ENCODE data around the gene BCO1. TPM values are rescaled to one million over a fixed set of nuclear protein-coding genes. Genes with fewer than 3 reads are reported as not detected.

BCO1 gene
- total RNA-seq, 2 experiments from 2014 or later, result not detected

DNA sequence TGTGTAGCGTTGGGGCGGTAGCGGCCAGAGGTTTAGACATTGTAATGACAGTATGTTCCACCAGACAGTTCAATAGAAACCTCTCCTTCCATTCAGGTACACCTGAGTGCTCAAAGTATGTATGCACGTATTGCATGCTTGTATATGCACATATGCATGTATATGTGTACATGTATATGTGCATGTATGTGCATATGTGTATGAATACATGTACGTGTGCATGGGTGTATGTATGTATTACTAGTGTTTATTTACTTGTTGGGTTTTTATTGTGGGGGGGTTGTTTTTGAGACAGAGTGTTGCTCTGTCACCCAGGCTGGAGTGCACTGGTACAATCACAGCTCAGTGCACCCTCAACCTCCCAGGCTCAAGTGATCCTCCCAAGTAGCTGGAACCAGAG lies 30.0 kb downstream of the BCO1 start:
- CTCF ChIA-PET, result no interaction called here
- H3K36me3 Mint-ChIP-seq (ENCODE audit: low read depth), result no peaks in the 10 kb centered on the region
- H3K4me1 Mint-ChIP-seq, result peaks cover 8% of the 10 kb centered on the region
- H3K4me3 Mint-ChIP-seq, result no peak overlapping the region
- POLR2A ChIA-PET, result no interaction called here
- H3K9me3 Mint-ChIP-seq, result peaks cover 2% of the 10 kb centered on the region
- H3K27me3 Mint-ChIP-seq, result peaks cover 3% of the 10 kb centered on the region
- H3K27ac Mint-ChIP-seq, result no peak overlapping the region
- DNase-seq, result no peak

DNA sequence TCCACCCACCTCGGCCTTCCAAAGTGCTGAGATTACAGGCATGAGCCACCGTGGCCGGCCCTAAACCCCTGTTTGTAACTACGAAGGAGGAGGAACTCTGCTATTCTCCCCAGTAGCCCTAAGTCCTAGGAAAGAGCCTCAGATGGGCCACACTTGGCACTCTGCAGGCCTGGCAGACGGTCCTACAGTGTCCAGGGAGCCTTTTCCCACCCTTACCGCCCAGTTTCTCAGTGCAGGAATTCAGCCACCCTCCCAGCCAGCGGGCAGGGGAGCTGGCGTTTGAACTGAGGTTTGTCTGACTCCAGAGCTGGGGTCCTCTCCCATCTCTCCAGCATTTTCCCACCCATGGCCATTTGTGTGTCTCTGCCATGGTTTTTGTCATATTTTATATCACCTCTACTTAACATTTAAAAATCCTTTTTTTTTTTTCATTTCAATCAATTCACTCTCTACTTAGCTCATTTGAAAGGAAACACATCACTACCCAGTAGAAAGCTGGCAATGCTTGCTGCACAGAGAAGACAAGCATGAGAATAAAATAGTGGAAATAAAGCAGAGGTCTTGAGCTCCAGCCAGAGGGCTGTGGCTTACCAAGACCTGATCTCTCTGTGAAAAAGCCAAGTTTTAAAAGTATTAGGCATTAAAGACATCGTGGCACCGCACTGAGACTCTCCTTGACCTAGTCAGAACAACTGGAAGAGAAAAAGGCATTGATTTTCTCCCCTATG lies 34.9 kb downstream of the BCO1 start:
- ChIA-PET CTCF (interaction anchor here (0.8 kb wide), 1 partner anchor 12 kb away, joined by 3 read pairs; no protein-coding TSS in a partner anchor), POLR2A (no interaction called here)
- peaks cover 3% of the 10 kb centered on the region for H3K27me3 Mint-ChIP-seq
- no peak overlapping the region for H3K4me3 Mint-ChIP-seq
- H3K9me3 Mint-ChIP-seq, result no peaks in the 10 kb centered on the region
- no peak for DNase-seq
- H3K27ac Mint-ChIP-seq, result no peak overlapping the region
- H3K36me3 Mint-ChIP-seq (ENCODE audit: low read depth), result no peaks in the 10 kb centered on the region
- H3K4me1 Mint-ChIP-seq, result no peaks in the 10 kb centered on the region

DNA sequence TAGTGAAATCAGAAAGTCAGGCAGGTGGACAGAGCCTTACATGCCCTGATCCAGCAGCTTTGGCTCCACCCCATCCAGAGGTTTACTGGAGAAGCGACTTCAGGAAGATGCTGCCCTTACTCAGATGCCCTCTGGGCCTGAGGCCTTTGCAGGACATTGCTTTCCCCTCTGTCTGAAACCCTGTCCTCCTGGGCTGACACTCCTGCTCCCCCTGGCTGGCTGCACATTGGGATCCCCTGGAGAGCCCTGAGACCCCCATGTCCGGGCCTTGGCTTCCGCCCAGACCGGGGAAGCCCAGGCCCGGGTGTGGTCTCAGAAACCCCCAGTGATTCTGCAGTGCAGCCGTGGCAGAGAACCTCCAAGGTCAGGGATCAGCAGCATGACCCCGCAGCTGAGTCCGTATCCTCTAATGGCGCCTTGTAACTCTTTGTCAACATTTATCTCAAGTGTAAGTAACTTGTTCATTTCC lies 36.6 kb downstream of the BCO1 start:
- ChIA-PET CTCF (no interaction called here), POLR2A (no interaction called here)
- no peak overlapping the region for H3K27ac Mint-ChIP-seq
- no peaks in the 10 kb centered on the region for H3K9me3 Mint-ChIP-seq
- H3K4me3 Mint-ChIP-seq, result no peak overlapping the region
- H3K36me3 Mint-ChIP-seq (ENCODE audit: low read depth), result no peaks in the 10 kb centered on the region
- DNase-seq, result no peak
- H3K27me3 Mint-ChIP-seq, result peaks cover 3% of the 10 kb centered on the region
- no peaks in the 10 kb centered on the region for H3K4me1 Mint-ChIP-seq

DNA sequence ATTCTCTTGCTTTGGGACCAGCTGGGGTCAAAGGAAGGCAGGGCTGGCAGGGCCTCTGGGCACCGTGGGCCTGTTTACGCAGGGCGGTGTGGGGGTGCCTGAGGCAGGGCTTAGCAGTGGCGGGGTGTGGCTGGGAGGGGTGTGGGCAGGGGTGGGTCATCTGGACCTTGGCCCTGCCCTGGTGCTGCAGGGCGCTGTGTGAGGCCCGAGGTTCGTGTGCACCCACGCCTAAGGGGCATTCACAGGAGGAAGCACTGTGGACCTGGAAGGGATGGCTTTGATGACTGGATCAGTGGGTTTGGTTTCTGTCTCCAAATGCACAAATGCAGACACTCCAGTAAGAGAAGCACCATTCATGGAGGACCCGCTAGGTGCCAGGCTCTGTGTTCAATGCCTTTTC lies 37.3 kb downstream of the BCO1 start:
- ChIA-PET CTCF (no interaction called here), POLR2A (no interaction called here)
- Mint-ChIP-seq H3K4me3 (no peak overlapping the region), H3K27ac (no peak overlapping the region), H3K9me3 (no peaks in the 10 kb centered on the region), H3K27me3 (peaks cover 3% of the 10 kb centered on the region), H3K4me1 (no peaks in the 10 kb centered on the region), H3K36me3 (ENCODE audit: low read depth) (no peaks in the 10 kb centered on the region)
- DNase-seq, result no peak

DNA sequence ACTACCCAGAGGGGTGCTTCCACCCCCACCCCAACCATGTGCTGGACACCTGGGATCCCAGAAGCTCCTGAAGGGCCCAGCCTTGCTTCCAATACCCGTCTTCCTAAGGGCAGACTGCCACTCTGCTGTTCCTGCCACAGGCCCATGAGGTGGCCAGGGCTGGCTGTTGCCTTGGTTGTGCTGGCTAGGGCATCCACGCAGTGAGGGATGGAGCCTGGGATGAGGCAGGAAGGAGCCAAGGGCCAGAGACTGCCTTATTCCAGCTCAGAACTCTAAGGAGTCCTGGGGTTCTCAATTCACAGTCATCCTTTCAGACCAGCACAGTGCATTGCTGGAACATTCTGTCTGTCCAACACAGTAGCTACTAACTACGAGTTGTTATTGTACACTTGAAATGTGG lies 37.8 kb downstream of the BCO1 start:
- ChIA-PET CTCF (interaction anchor here (0.7 kb wide), 1 partner anchor 59 kb away, joined by 3 read pairs; no protein-coding TSS in a partner anchor), POLR2A (no interaction called here)
- Mint-ChIP-seq H3K27me3 (peaks cover 2% of the 10 kb centered on the region), H3K4me1 (no peaks in the 10 kb centered on the region), H3K27ac (no peak overlapping the region), H3K36me3 (ENCODE audit: low read depth) (no peaks in the 10 kb centered on the region), H3K9me3 (no peaks in the 10 kb centered on the region), H3K4me3 (no peak overlapping the region)
- DNase-seq, result no peak

DNA sequence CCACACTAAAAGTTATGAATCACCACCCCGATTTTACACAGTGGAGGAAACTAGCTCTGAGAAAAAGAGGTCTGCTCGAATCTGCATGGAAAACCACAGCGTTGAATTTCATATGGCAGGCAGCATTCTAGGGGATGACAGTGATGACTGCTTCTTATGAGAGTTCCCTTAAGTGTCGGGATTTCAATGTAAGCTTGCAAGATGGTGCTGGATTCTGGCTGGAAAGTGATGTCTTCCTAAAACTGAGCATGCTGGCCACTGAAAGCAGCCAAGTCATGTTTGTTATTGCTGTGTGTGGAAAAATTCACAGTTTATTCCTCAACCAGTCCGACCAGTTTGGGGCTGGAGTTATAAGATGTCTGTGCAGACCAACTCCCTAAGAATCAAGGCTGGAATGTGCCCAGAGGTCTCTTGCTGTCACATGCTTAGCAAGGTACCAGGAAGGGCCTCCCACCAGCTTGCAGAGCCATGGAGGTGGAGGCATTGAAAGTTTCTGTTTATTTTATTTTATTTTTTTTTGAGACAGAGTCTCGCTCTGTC lies 39.1 kb downstream of the BCO1 start:
- ChIA-PET POLR2A (no interaction called here), CTCF (interaction anchor here (0.6 to 1.3 kb wide), 3 partner anchors 16 to 630 kb away, joined by 3 to 4 read pairs (median 3); no protein-coding TSS in a partner anchor)
- Mint-ChIP-seq H3K9me3 (no peaks in the 10 kb centered on the region), H3K4me1 (no peaks in the 10 kb centered on the region), H3K4me3 (no peak overlapping the region), H3K27me3 (no peaks in the 10 kb centered on the region), H3K27ac (no peak overlapping the region), H3K36me3 (ENCODE audit: low read depth) (no peaks in the 10 kb centered on the region)
- DNase-seq, result no peak

DNA sequence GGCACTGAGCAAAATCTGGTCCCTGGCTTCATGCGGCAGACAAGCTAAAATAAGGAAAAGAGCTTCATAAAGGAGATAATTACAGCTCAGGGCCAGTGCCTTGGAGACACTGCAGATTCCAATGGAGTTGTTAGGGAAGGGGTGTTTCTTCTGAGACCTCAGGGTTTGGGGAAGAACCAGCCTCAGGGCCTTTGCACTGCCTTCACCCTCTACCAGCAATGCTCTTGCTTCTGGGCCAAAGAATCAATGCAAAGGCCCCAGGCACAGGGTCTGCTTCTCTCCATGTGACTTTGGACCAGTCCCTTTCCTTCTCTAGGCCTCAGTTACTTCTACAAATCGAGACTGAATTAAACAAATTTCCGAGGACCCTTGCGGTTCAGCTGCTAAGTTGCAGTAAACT lies 40.0 kb downstream of the BCO1 start:
- Mint-ChIP-seq H3K4me1 (no peaks in the 10 kb centered on the region), H3K27ac (no peak overlapping the region), H3K4me3 (no peak overlapping the region), H3K27me3 (no peaks in the 10 kb centered on the region), H3K9me3 (no peaks in the 10 kb centered on the region), H3K36me3 (ENCODE audit: low read depth) (no peaks in the 10 kb centered on the region)
- no peak for DNase-seq
- ChIA-PET POLR2A (no interaction called here), CTCF (no interaction called here)

DNA sequence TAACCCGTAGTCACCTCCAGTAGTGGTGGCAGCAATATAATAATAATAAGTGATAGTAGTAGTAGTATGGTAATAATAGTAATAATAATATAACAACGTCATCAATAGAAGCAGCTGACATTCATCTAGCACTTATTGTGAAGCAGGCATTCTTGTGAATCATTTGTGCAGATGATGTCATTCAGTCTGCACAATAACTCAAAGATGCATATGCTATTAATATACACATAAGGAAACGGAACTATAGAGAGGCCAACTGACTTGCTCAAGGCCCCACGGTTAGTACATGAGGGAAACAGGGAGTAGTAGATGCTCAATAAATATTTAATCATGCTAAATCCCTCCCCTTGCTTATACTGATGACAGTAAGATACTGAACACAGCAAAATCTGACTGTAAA lies 40.9 kb downstream of the BCO1 start:
- no peaks in the 10 kb centered on the region for H3K27me3 Mint-ChIP-seq
- no peak overlapping the region for H3K4me3 Mint-ChIP-seq
- ChIA-PET CTCF (no interaction called here), POLR2A (no interaction called here)
- no peaks in the 10 kb centered on the region for H3K36me3 Mint-ChIP-seq (ENCODE audit: low read depth)
- no peaks in the 10 kb centered on the region for H3K4me1 Mint-ChIP-seq
- no peak for DNase-seq
- H3K27ac Mint-ChIP-seq, result no peak overlapping the region
- no peaks in the 10 kb centered on the region for H3K9me3 Mint-ChIP-seq

DNA sequence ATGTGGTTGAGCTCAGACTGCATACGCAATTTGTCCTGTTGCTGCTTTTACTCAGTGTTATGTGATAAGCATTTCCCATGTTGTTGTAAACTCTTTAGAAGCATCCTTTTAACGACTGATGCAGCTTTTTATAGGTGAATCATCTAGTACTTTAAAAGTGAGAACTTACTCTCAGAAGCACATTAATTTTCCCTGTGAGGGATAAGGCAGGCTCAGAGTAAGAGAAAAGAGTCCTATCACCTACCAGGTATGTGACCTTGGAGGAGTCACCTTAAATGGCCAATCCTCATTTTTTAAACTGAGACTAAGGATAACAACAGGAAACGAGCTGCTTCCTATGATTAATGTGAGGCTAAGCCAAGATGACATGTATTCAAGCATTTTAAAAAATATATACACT lies 41.9 kb downstream of the BCO1 start:
- H3K36me3 Mint-ChIP-seq (ENCODE audit: low read depth), result no peaks in the 10 kb centered on the region
- H3K4me1 Mint-ChIP-seq, result no peaks in the 10 kb centered on the region
- no peaks in the 10 kb centered on the region for H3K9me3 Mint-ChIP-seq
- CTCF ChIA-PET, result no interaction called here
- no peak overlapping the region for H3K27ac Mint-ChIP-seq
- no peak overlapping the region for H3K4me3 Mint-ChIP-seq
- no peak for DNase-seq
- POLR2A ChIA-PET, result no interaction called here
- H3K27me3 Mint-ChIP-seq, result no peaks in the 10 kb centered on the region

DNA sequence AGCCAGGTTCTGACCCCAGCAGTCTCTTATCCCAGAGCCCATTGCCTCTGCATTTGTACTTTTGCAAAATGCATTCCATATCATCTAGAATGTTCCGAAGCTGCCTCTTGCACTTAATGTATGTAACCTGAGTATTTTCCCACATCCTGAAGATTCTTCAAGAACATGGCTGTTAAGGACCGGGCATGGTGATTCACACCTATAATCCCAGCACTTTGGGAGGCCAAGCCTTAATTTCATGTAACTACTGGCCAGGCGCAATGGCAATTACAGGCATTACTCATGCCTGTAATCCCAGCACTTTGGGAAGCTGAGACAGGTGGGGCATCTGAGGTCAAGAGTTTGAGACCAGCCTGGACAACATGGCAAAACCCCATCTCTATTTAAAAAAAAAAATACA lies 44.6 kb downstream of the BCO1 start:
- no peak for DNase-seq
- no peak overlapping the region for H3K4me3 Mint-ChIP-seq
- no peaks in the 10 kb centered on the region for H3K36me3 Mint-ChIP-seq (ENCODE audit: low read depth)
- no peaks in the 10 kb centered on the region for H3K27me3 Mint-ChIP-seq
- no peak overlapping the region for H3K27ac Mint-ChIP-seq
- no peaks in the 10 kb centered on the region for H3K9me3 Mint-ChIP-seq
- ChIA-PET CTCF (no interaction called here), POLR2A (no interaction called here)
- H3K4me1 Mint-ChIP-seq, result no peaks in the 10 kb centered on the region

DNA sequence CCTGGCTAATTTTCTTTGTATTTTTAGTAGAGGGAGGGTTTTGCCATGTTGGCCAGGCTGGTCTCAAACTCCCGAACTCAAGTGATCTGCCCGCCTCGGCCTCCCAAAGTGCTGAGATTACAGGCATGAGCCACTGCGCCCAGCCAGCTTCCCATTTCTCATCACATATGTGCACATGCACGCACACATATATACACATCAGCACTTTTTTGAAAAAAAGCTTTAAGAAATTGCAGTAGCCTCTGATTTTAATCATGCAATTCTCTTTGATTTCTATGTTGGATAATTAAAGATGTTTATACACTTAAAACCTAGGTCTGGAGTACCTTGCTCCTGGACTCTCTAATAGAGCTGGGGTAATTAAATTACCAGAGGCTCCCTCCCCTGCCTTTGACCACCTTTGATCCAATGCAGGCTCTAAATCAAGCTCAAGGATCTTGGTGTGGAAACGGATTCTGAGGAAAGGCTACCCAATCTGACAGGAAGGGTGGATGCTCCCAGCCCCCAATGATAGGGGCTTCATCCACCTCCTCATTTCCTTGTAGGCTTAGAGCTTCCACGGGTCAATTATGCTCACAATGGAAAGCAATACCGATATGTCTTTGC lies 46.6 kb downstream of the BCO1 start:
- DNase-seq, result no peak
- Mint-ChIP-seq H3K4me3 (no peak overlapping the region), H3K4me1 (no peaks in the 10 kb centered on the region), H3K36me3 (ENCODE audit: low read depth) (no peaks in the 10 kb centered on the region), H3K27me3 (no peaks in the 10 kb centered on the region), H3K27ac (no peak overlapping the region), H3K9me3 (no peaks in the 10 kb centered on the region)
- ChIA-PET CTCF (no interaction called here), POLR2A (no interaction called here)

DNA sequence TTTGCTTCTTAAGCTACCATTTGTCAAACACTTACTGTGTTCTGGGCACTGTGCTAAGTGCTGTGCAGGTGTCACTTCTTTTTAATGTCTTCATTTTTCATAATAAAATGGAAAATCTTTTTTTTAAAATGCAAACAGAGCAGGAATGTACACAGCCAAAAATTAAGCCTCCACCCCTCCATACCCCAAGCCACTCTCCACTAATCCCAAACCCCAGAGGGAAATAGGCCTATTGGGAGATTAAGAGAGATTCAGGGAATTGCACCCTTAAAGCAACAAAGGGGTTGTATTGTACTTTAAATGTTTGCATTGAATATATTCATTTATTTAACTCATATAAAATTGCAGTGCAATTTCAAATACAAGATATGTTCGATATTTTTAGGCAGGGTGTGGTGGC lies 47.7 kb downstream of the BCO1 start:
- no peak for DNase-seq
- Mint-ChIP-seq H3K36me3 (ENCODE audit: low read depth) (no peaks in the 10 kb centered on the region), H3K27me3 (no peaks in the 10 kb centered on the region), H3K27ac (no peak overlapping the region), H3K4me1 (no peaks in the 10 kb centered on the region), H3K9me3 (no peaks in the 10 kb centered on the region), H3K4me3 (no peak overlapping the region)
- CTCF ChIA-PET, result no interaction called here
- POLR2A ChIA-PET, result no interaction called here

DNA sequence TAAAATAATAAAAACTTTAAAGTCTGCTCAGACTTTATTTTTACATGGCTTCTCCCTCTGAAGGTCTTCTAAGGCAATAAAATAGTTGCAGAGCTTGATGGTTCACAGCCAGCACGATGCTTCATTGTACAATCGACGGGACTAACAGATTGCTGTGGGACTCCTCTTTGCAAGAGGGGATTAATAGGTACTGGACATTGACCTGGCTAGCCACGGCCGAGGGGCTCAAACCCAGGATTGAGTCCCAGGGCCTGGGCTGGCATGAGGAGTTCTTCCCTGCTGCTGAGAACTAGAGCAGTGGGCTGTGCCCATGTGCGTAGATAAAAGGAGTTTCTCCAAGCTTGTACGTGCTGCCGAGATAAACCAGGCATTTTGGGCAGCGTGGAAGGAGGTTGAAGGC lies 52.6 kb downstream of the BCO1 start:
- CTCF ChIA-PET, result no interaction called here
- H3K36me3 Mint-ChIP-seq (ENCODE audit: low read depth), result no peaks in the 10 kb centered on the region
- H3K4me3 Mint-ChIP-seq, result no peak overlapping the region
- DNase-seq, result no peak
- no peaks in the 10 kb centered on the region for H3K9me3 Mint-ChIP-seq
- POLR2A ChIA-PET, result no interaction called here
- H3K27ac Mint-ChIP-seq, result no peak overlapping the region
- peaks cover 1% of the 10 kb centered on the region for H3K27me3 Mint-ChIP-seq
- no peaks in the 10 kb centered on the region for H3K4me1 Mint-ChIP-seq

DNA sequence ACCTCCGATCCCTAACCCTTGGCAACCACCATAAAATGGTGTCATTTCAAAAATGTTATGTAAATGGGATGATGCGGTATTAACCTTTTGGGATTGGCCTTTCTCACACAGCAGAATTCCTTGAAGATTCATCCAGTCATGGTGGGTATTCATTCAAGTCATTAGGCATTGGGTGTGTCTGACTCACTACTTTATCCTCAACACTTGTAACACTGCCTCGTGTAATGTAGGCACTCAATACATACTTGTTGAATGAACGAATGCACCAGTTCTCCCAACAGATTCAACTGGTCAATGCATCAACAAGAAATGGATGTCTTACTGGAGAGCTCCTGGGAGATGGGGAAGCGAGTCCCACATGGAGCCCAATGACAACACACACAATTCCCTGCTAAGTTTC lies 54.4 kb downstream of the BCO1 start:
- Mint-ChIP-seq H3K4me1 (no peaks in the 10 kb centered on the region), H3K27me3 (peaks cover 3% of the 10 kb centered on the region), H3K4me3 (no peak overlapping the region), H3K27ac (no peak overlapping the region), H3K9me3 (no peaks in the 10 kb centered on the region), H3K36me3 (ENCODE audit: low read depth) (no peaks in the 10 kb centered on the region)
- no peak for DNase-seq
- ChIA-PET CTCF (interaction anchor here (1.8 kb wide), 1 partner anchor 16 kb away, joined by 3 read pairs; no protein-coding TSS in a partner anchor), POLR2A (no interaction called here)
